LNCAP (cell line): ENCODE data around the gene TBL1XR1.

Source experiments
- CTCF ChIP-seq: fragments of 450-650 bp; IDR thresholded peaks from 2 replicates; pipeline ENCODE4 v1.5.1; 2017; ENCODE audit warnings: mild to moderate bottlenecking

The TBL1XR1 gene

GRCh38 chr3:177127008-177127407 lies 70.3 kb downstream of the TBL1XR1 start:
- TF ChIP-seq CTCF, result no peak

- no peak for TF ChIP-seq CTCF
Observed at GRCh38 chr3:177126015-177126773, 71.1 kb downstream of the TBL1XR1 start.

- no peak for TF ChIP-seq CTCF
Observed at GRCh38 chr3:177124882-177125281, 72.4 kb downstream of the TBL1XR1 start.

- no peak for TF ChIP-seq CTCF
Observed at GRCh38 chr3:177123822-177124221, 73.5 kb downstream of the TBL1XR1 start.

GRCh38 chr3:177122183-177122856 lies 75.0 kb downstream of the TBL1XR1 start:
- no peak for TF ChIP-seq CTCF

- TF ChIP-seq CTCF, result no peak
Observed at GRCh38 chr3:177119829-177120228, 77.5 kb downstream of the TBL1XR1 start.

GRCh38 chr3:177114253-177114652 lies 83.0 kb downstream of the TBL1XR1 start:
- no peak for TF ChIP-seq CTCF
